ENCODE results near the gene ASCL2.

ASCL2 gene

DNA sequence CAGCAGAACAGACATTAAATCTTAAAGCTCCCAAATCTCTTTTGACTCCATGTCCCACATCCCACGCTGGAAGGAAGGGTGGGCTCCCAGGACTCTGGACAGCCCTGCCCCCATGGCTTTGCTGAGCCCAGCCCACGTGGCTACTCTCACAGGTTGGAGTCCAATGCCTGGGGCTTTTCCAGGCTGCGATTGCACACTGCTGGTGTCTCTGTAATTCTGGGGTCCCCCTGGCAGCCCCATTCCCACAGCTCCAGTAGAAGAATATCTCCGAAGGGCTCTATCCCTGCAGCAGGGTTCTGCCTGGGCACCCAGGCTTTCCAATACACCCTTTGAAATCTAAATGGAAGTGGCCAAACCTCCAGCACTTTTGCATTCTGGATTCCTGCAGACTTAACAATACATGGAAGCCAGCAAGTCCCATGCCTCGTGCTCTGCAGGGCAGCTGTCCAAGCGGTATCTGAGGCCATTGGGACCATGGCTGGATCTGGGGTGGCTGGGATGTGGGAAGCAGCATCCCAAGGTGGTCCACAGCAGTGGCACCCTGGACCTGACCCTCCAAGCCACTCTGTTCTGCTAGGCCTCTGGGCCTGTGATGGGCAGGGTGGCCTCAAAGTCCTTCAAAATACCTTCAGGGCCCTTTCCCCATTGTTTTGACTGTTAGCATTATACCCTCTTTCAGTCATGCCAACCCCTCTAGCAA lies 50.9 kb downstream of the ASCL2 start:
- TF ChIP-seq, protein P1, sequence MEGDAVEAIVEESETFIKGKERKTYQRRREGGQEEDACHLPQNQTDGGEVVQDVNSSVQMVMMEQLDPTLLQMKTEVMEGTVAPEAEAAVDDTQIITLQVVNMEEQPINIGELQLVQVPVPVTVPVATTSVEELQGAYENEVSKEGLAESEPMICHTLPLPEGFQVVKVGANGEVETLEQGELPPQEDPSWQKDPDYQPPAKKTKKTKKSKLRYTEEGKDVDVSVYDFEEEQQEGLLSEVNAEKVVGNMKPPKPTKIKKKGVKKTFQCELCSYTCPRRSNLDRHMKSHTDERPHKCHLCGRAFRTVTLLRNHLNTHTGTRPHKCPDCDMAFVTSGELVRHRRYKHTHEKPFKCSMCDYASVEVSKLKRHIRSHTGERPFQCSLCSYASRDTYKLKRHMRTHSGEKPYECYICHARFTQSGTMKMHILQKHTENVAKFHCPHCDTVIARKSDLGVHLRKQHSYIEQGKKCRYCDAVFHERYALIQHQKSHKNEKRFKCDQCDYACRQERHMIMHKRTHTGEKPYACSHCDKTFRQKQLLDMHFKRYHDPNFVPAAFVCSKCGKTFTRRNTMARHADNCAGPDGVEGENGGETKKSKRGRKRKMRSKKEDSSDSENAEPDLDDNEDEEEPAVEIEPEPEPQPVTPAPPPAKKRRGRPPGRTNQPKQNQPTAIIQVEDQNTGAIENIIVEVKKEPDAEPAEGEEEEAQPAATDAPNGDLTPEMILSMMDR (IDR thresholded peaks at IDR 0.05; ENCODE audit: unreplicated experiment in 3 of 3): no peak
- Mint-ChIP-seq H3K27me3 (ENCODE audit: low read depth) (peaks cover 18% of the 10 kb centered on the region), H3K27ac (no peak overlapping the region), H3K36me3 (ENCODE audit: low read depth) (no peaks in the 10 kb centered on the region), H3K4me1 (peaks cover 5% of the 10 kb centered on the region), H3K9me3 (peaks cover 22% of the 10 kb centered on the region), H3K4me3 (no peak overlapping the region)
